NCI-H82 treated with DMSO at 0.1 percent for 48 hours (cell line): ENCODE measurements around the gene TSPAN31.

Experiments used
- DNase-seq: peaks from one replicate; lab custom pipeline; 2025; ENCODE audit not compliant: unreplicated experiment; lab: John Stamatoyannopoulos, UW

TSPAN31 gene

GRCh38 chr12:57782243-57782607 lies 37.4 kb downstream of the TSPAN31 start:
- no peak for DNase-seq

GRCh38 chr12:57782608-57783465 lies 38.0 kb downstream of the TSPAN31 start, which contains the start of gene TSFM:
Gene TSFM, plus strand, starts transcription at chr12:57782787. Its CDS starts 15 bp downstream, at chr12:57782802.
- DNase-seq, result peak; percentile 79

GRCh38 chr12:57783466-57783801 lies 38.6 kb downstream of the TSPAN31 start:
- no peak for DNase-seq

- DNase-seq, result no peak
Observed at GRCh38 chr12:57783861-57784260, 39.0 kb downstream of the TSPAN31 start.

- no peak for DNase-seq
Observed at GRCh38 chr12:57793920-57794319, 49.1 kb downstream of the TSPAN31 start.

- no peak for DNase-seq
Observed at GRCh38 chr12:57795354-57795753, 50.5 kb downstream of the TSPAN31 start.

- no peak for DNase-seq
Observed at GRCh38 chr12:57796996-57797395, 52.2 kb downstream of the TSPAN31 start.

- DNase-seq, result no peak
Observed at GRCh38 chr12:57797933-57798332, 53.1 kb downstream of the TSPAN31 start.
